ENCODE results near the gene COG1.

Gene COG1

GRCh38 chr17:73231841-73232586 lies 39.2 kb downstream of the COG1 start:
- peak; percentile 98 for DNase-seq

DNA sequence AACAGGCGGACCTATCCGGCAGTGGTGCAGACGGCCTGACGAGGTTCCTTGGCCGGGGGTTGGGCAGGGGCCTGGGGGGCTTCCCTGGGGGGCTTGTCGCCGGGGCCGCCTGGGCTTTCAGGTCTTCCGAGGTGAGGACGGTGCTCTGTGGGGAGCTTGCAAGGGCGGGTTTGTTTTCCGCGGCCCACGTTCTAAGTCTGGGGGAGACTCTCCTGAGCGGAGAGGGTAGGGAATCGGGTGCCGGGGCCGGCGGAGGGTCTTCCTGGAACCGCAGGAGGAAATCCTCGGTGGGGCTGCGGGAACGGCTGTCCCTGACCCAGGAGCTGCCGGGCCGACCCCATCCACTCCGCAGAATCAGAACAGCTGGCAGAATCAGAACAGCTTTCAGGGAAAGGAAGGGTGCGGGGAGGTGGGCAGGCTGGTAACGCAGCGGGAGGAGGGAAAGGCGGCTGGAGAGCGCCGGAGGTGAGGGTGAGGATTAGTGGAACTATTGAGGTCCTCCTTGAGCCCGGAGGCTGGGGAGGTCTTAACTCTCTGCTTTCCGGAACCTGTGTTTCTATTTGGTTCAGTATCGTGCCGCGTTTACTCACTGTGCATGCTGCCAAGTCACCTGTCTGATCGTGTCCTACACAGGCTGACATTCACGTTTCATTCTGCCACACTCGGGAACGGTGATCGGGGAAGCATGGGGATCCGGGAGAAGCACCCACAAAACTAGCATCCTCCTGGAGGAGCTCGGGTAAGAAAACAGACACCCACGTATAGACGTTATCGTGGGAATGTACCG lies 39.9 kb downstream of the COG1 start:
- peak; percentile 40 for DNase-seq

DNA sequence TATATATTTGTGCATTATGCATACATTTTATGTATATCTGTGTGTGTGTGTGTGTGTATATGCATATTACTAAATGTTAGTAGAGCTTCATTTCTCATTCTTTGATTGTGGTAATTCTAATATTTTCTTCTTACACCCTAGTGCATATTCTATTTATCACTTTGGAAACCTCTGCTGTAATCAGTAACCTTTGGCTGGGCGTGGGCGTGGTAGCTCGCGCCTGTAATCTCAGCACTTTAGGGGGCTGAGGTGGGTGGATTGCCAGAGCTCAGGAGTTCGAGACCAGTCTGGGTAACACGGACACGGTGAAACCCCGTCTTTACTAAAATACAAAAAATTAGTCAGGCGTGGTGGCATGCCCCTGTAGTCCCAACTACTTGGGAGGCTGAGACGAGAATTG lies 41.9 kb downstream of the COG1 start:
- no peak for DNase-seq

- DNase-seq = no peak
Observed at GRCh38 chr17:73237714-73238113, 44.9 kb downstream of the COG1 start.

- DNase-seq = no peak
Observed at GRCh38 chr17:73240561-73240960, 47.7 kb downstream of the COG1 start.

- no peak for DNase-seq
Observed at GRCh38 chr17:73247726-73248125, 54.9 kb downstream of the COG1 start.

- no peak for DNase-seq
Observed at GRCh38 chr17:73248532-73248931, 55.7 kb downstream of the COG1 start.

GRCh38 chr17:73249700-73250099 lies 56.8 kb downstream of the COG1 start:
- DNase-seq = no peak

GRCh38 chr17:73250851-73251640 lies 58.2 kb downstream of the COG1 start:
- DNase-seq = no peak

- DNase-seq = no peak
Observed at GRCh38 chr17:73251871-73252270, 59.0 kb downstream of the COG1 start.

- peak; percentile 47 for DNase-seq
Observed at GRCh38 chr17:73255671-73256181, 62.9 kb downstream of the COG1 start.

DNA sequence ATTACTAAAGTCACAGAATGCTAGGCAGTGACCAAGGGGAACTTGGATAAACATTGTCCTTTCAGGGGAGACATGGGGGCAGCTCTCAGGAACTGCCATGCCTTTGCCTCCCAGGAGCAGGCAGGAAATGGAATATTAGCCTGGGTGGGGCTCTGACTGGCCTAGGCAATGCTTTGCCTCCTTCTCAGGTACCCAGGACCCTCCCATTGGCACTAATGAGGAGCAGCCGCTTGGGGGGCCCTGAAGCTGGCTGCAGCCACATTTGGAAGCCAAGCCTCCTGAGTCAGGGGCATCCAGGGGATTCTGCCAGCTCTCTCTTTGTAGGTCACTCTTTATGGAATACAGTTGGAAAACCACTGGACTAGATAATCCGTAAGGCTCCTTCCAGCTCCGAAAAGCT lies 63.4 kb downstream of the COG1 start:
- no peak for DNase-seq

- DNase-seq = no peak
Observed at GRCh38 chr17:73257516-73257915, 64.7 kb downstream of the COG1 start.
